NCI-H510A (cell line): Measurements from ENCODE around the gene SLC8A3.

Experiments used
- DNase-seq: peaks from one replicate; lab custom pipeline; 2025; lab: John Stamatoyannopoulos, UW

SLC8A3 gene

DNA sequence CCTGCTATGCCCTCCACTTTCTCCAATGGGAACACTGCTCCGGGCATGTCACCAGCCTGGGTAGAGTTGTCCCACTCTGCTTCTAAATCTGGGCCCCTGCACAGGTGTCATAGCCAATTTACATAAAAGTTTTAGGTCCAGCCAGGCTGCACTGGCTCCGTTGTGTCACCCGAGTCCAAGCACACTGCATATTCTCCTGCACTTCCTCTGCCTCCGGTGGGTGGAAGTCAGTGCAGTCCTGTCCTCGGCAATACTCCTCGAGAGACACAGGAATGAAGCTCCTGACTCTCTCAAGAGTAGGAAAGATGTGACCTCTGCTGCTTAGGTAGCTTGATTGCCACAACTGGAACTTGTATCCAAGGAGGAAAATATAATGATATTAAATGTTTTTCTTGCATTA, 15.2 kb downstream of the SLC8A3 start:
- no peak for DNase-seq

DNA sequence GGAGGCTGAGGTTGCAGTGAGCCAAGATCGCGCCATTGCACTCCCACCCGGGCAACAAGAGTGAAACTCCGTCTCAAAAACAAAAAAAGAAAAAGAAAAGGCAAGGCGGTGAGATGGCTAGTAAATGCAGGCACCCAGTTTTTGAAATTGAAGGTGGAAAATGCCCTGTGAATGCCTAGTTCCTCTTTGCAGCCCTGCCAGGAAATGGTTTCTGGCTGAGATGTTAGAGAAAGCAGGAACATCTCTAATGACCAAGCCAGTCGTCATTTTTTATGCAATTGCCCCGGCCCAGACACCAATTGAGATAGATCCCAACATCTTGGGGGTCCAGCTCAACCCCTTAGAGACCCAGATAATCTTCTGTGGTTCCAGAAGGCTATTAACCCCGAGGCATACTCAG, 17.0 kb downstream of the SLC8A3 start:
- DNase-seq: no peak

DNA sequence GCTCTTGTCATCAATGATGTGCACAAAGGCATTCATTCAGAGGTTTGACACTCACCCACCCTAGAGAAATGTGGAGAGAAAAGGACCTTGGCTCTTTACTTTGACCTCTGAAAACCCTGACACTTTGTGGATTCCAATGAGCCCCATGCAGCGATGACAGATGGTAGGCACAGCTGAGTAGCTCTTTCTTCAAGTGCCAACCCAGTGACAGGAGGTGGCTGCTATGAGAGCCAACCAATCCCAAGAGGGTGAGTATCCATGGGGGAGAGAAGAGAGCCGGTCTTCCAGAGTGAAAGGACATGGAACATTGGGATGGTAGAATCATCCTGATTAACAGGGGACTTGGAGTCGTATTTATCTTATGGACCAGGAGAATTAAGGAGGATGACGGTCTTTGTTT, 17.8 kb downstream of the SLC8A3 start:
- DNase-seq: no peak

GRCh38 chr14:70168406-70168805, 20.3 kb downstream of the SLC8A3 start:
- DNase-seq: no peak

DNA sequence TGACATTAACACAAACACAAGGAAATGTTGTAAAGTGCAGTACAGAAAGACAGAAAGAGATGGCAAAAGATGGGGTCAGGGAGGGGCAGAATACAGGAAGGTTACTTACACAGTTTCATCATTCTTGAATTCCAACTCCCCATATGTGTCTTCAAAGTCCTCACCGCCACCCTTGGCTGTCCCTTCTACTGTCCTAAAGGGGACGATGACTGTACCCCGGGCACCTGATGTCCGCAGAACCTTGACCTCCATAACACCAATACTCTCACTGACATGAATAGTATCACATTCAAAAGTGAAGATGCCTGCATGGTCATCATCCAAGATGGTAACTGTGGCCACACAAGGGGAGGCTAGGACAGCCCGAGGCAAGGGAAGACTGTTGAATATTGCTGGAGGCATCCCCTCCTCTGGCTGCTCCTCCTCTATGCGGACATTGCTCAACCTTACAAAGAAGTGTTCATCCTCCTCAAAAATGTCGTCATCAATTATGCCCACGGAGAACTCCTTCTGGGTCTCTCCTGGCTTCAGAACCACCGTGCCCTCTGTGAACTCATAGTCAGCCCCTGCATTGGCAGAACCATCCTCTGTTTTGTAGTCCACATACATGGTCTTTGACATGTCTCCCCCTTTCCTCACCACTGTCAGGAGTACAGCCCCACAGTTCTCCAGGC, 22.1 kb downstream of the SLC8A3 start:
- no peak for DNase-seq

DNA sequence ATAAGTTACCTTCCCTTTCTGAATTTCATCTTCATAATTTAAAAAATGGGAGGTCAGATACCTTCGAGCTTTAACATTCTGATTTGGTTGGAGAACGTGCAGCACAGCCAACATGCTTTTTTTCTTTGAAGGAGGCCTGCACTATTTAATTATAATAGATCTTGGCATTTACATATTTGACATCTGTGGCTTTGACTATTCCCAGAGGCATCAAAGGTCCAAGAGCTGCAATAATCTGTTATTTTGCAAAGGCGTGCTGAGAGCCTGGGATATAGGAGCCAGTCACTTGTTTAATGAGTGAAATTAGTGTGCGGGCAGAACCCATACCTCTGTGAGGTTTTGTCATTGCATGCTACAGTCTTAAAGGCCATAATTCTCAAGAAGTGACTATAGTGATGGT, 26.4 kb downstream of the SLC8A3 start:
- no peak for DNase-seq

GRCh38 chr14:70156592-70156991, 32.2 kb downstream of the SLC8A3 start:
- DNase-seq: no peak

GRCh38 chr14:70152704-70153103, 36.0 kb downstream of the SLC8A3 start:
- no peak for DNase-seq

DNA sequence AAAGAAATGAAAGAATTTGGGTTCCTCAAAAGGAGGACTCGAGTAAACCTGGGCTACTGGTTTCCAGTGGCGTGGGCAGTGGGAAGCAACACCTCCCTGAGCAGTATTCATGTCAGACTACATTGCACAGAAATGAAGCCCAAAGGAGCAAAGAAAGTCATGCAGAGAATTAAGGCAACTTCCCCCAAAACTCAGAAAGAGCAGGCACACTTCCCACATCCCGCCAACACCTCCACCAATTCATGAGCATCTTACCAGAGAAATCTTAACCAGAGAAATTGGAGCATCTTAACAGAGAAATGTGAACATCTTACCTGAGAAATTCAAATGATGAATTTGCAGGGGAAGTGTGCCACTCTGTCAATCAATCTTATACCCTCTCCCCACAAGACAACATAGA, 36.7 kb downstream of the SLC8A3 start:
- no peak for DNase-seq

DNA sequence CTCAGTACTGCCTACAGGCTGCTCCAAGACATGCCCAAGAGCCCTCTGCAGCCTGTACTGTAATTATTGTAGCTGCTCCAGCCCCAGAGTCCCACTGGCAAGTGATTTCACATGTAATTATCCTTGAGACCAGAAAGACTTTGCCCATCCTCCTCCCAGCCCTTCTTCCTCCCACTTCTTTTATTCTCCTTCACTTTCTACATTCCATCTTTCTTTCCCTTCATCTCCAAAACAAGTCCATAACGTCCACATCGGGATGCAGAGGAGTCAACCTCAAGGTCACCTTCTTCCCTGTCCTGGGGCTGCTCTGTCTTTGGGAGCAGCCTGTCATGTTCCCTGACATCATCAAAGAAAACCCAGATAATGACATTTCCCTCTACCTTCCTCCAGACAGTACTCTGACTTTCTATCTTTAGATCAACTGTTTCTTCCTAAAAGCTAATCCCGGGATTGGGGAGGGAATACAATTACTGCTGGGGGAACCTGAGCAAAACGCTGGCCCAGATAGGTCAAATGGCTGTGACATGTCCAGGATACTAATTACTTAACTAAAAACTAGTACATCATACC, 39.1 kb downstream of the SLC8A3 start:
- DNase-seq: no peak

DNA sequence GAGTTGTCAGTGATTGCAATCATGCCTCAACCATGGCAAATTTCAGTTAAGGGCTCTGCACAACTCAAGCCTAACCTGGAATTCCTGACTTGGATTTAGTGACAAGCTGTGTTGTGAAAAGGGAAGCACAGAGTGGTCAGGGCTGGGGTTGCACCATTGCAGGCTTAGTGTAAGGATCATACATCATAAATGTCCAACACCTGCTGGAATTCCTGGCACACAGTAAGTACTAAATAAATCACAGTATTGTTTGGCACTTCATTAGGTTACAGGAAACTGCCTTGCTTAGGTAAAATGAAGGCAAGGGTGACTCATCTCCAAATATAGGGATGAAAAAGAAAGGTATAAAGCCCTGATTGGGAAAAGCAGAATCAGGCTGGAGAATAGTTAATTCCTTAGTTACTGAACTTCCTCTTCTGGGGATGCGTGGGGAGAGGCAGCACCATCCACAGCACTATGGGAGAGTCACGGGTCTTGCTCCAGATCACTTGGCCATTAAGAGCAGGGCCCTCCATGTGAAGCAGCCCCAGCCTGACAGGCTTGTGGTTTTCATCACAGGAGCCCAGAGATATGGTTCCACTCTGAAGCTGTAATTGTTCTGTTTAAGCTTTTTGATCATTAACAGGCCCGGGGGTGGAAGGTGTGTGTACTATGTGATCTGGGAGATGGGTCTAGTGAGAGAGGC, 39.7 kb downstream of the SLC8A3 start:
- DNase-seq: no peak

DNA sequence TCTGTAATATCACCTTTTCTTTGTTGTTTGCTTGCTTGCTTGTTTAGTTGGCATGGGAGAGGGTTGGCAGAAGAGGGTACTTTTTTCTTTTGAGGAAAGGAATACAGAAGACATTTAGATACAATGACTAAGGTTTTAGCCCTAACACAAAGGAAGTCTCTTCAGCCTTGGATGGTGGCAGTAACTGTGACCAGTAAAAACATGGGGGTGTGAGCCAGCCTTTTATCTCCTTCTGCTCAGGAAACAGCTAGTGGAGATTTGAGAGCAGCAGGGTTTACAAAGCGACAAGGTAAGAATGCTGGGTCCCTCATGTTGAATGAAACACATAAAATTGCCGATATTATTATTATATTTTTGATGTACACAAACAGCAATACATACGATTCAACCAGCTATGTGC, 40.4 kb downstream of the SLC8A3 start:
- DNase-seq: no peak

DNA sequence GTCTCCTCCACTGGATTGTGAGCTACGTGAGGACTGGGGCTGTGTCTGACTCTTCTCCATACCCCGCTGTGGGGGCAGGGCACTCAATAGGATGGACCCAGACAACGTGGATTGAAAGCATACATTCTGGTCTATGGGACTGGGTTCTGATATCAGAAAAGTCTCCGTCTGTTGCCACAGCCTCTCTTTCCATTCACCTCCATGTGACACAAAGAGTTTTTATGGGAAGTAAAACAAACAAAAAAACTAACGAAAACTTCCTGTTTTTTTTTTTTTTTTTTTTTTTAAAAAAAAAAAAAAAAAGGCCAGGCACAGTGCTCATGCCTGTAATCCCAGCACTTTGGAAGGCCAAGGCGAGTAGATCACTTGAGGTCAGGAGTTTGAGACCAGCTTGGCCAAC, 44.7 kb downstream of the SLC8A3 start:
- no peak for DNase-seq

GRCh38 chr14:70143306-70143705, 45.4 kb downstream of the SLC8A3 start:
- DNase-seq: no peak

DNA sequence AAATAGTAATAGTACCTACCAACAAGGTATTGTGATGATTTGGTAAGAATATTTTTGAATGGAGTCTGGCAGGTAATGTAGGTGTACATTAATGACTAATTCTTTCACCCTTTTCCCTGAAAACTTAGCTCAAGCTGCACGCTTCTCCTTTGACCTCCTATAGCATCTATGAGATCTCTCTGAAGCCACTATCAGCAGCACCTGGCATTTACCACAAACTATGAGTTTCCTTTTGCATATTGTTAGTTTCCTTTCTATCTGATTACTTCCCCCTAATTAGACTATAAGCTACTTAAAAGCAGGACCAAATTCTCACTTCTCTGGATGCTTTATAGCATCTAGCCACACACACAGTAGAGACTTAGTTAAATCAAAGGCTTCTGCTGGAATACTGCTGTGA, 48.1 kb downstream of the SLC8A3 start:
- no peak for DNase-seq

GRCh38 chr14:70139384-70139783, 49.4 kb downstream of the SLC8A3 start:
- no peak for DNase-seq

DNA sequence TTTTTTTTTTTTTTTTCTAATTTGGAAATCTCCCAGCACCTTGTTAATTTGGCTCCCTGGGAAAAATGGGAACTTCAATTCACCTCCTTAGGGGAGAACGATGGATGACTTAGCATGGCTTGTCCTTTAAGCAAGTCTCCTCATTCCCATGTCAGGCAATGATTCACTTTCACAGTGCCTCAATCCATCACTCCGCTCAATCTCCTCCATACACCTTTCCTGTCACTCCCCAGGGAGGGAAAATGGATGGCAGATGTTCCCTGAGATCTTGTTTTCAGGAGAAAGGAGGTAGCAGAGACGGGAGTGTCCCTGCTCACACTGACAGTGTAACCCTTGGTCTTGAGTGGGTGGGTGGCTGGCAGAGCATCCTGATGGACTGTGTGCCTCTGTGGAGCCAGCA, 51.0 kb downstream of the SLC8A3 start:
- DNase-seq: no peak

GRCh38 chr14:70133461-70133860, 55.3 kb downstream of the SLC8A3 start:
- no peak for DNase-seq

DNA sequence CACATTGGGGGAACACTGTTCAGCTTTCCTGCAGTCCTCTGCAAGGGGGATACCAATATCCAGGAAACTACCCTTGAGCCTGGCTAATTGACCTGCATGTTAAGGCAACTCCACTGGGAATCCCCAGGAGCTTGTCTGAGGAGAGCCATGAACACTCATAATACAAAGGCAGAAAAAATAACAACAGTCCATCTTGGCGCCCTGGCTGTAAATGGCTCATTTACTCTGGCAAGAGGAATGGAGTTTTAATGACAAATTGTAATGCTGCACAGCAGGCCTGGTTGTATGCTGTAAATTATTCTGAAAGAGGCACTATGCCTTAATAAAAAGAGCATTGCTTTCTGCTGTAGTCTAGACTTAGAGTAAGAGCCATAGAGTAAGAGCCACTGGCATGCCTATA, 58.3 kb downstream of the SLC8A3 start:
- DNase-seq: no peak

DNA sequence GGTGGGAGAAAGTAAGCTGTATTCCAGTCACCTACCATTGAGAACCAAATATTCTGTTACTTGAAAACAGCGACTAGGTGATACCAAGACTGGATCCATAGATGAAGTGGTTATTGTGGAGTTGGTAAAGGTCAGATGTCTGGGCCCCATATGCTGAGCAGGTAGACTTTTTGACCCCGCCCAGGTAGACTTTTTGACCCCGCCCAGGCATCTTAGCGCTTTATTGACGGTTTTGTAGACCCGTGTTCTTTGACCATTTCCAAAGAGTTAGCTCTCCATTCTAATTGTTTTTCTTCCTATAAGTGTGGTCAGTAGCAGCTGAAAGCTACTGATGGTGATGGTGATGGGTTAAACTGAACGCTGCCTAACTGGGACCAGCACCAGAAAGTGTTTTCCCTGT, 61.6 kb downstream of the SLC8A3 start:
- DNase-seq: no peak

DNA sequence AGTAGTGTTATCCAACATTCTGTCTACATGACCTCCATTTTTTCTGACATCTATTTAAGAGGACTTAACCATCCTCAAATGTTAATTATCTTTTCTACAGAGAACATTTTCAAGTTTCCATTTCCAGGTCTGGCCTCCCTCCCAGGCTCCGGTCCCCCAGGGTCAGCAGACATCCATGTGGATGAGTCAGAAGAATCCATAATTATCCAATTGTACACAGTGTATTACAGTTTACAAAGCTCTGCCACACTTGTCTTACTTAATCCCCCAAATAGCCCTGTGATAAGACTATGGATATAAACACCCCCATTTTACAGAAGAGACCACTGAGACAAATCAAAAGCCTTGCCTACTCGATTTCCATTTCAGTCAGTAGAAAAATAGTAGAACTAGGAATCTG, 65.0 kb downstream of the SLC8A3 start:
- DNase-seq: no peak

GRCh38 chr14:70121521-70121920, 67.2 kb downstream of the SLC8A3 start:
- DNase-seq: no peak

DNA sequence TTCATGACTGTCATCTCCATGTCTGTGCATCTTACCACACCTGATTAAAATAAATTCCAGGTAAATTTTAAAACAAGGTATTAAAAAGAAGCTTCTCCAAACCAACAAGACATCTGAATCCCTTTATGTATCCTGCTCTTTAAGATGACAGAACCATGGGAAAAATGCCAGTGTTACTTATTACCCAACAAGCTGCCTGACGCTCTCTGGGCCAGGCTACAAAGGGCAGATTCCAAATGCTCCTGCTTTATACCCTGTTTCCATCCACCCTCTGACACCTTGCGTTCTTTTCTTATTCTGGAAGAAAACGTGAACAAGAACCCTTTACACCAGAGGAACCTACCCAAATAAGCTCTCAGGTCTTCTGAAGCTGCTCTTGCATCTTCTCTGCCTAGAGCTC, 70.7 kb downstream of the SLC8A3 start:
- no peak for DNase-seq

- no peak for DNase-seq
Observed at GRCh38 chr14:70116278-70116677, 72.5 kb downstream of the SLC8A3 start.
